Measurements from ENCODE around the gene DLG2. TPM values are rescaled to one million over a fixed set of nuclear protein-coding genes. Genes with fewer than 3 reads are reported as not detected.

Gene DLG2
- total and polyA plus RNA-seq, 2 donors (not counting 3 experiments of a cell fraction or from before 2014, with no cell fraction given): 0.15 to 1.1 TPM

DNA sequence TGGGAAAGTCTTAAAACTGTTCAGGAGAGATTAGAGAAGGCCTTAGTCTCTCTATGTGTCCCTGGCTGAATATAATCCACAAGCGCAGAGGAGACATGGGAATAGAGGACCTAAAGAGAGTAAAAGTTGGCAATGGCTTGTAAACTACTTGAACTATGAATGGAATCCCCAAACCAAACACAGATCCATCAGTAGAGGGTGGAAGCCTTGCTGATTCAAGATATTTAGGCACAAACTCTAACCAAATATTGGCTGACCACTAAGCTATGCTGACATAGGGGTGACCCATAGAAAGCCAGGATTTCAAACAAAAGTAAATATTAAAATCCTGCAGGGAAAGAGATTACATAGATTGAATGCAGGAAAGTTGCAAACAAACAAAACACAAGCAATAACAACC is 439.2 kb downstream of the DLG2 start:
- no peak for DNase-seq (ENCODE audit: low read depth, low spot score)
- CTCF ChIA-PET: no interaction called here
- intact Hi-C loops (cut with micrococcal nuclease) (no loop called here), dilution Hi-C loops (cut with MboI; ENCODE audit: extremely low pct_ligation_motif_present, low sequenced_read_pairs) (no loop called here)
- Histone ChIP-seq H3K4me3 (replicated peaks in 1 of 3; ENCODE audit: insufficient read depth in 1 of 3, low read depth in 1 of 3, low read length in 3 of 3) (no peak overlapping the region), H3K79me2 (ENCODE audit: control insufficient read depth, insufficient read depth, low read length) (no peaks in the 10 kb centered on the region), H3K27ac (ENCODE audit: insufficient read depth, low read depth, low read length) (no peak overlapping the region), H3K4me2 (ENCODE audit: insufficient read depth, low read length) (no peak overlapping the region), H3K27me3 (ENCODE audit: control insufficient read depth in 2 of 2, insufficient read depth in 2 of 2, low read length in 2 of 2) (no peaks in the 10 kb centered on the region), H3K4me1 (ENCODE audit: control insufficient read depth, extremely low read depth, insufficient read depth, low read length) (no peaks in the 10 kb centered on the region), H4K20me1 (replicated peaks; ENCODE audit: control insufficient read depth, extremely low read depth, insufficient read depth, low read length) (no peaks in the 10 kb centered on the region), H3K9me3 (replicated peaks; ENCODE audit: control insufficient read depth, insufficient read depth, low read length) (no peaks in the 10 kb centered on the region), H3K36me3 (ENCODE audit: control insufficient read depth in 2 of 2, extremely low read depth in 1 of 2, insufficient read depth in 2 of 2, low read length in 2 of 2) (no peaks in the 10 kb centered on the region), H2AFZ (ENCODE audit: low read depth, low read length) (no peak overlapping the region), H3K9ac (replicated peaks; ENCODE audit: extremely low read depth, insufficient read depth, low read length) (no peak overlapping the region), H3K9me1 (replicated peaks; ENCODE audit: control insufficient read depth, extremely low read depth, insufficient read depth, low read length) (no peaks in the 10 kb centered on the region)
- POLR2A ChIA-PET: no interaction called here
- TF ChIP-seq GATA2 (IDR thresholded peaks at IDR 0.05; ENCODE audit: insufficient read depth, insufficient read length, low read depth, low read length): no peak
- TF ChIP-seq EZH2 (IDR thresholded peaks at IDR 0.05; ENCODE audit: borderline replicate concordance, low read depth, low read length, severe bottlenecking): no peak
- no peak for TF ChIP-seq POLR2A (IDR thresholded peaks at IDR 0.05; ENCODE audit: low read depth, low read length)
- no peak for TF ChIP-seq JUN (IDR thresholded peaks at IDR 0.05; ENCODE audit: borderline replicate concordance, insufficient read depth, insufficient read length, low read depth)
- TF ChIP-seq, protein P1, sequence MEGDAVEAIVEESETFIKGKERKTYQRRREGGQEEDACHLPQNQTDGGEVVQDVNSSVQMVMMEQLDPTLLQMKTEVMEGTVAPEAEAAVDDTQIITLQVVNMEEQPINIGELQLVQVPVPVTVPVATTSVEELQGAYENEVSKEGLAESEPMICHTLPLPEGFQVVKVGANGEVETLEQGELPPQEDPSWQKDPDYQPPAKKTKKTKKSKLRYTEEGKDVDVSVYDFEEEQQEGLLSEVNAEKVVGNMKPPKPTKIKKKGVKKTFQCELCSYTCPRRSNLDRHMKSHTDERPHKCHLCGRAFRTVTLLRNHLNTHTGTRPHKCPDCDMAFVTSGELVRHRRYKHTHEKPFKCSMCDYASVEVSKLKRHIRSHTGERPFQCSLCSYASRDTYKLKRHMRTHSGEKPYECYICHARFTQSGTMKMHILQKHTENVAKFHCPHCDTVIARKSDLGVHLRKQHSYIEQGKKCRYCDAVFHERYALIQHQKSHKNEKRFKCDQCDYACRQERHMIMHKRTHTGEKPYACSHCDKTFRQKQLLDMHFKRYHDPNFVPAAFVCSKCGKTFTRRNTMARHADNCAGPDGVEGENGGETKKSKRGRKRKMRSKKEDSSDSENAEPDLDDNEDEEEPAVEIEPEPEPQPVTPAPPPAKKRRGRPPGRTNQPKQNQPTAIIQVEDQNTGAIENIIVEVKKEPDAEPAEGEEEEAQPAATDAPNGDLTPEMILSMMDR (IDR thresholded peaks at IDR 0.05; ENCODE audit: extremely low read depth in 1 of 2, insufficient read depth in 1 of 2, low read depth in 1 of 2, low read length in 2 of 2): no peak
- no peak for TF ChIP-seq FOS (IDR thresholded peaks at IDR 0.05; ENCODE audit: borderline replicate concordance, insufficient read depth, low read length)
- no peak for TF ChIP-seq MYC (IDR thresholded peaks at IDR 0.05; ENCODE audit: low read depth, low read length)
- TF ChIP-seq, protein P2, sequence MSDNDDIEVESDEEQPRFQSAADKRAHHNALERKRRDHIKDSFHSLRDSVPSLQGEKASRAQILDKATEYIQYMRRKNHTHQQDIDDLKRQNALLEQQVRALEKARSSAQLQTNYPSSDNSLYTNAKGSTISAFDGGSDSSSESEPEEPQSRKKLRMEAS (IDR thresholded peaks at IDR 0.05; ENCODE audit: insufficient read depth, insufficient read length): no peak
- no peak for TF ChIP-seq POLR2AphosphoS5 (IDR thresholded peaks at IDR 0.05; ENCODE audit: insufficient read depth, low read depth, low read length)
- FAIRE-seq: no peak
- BruUV-seq (replicated peaks): no TSS peak
